Occipital lobe (tissue), 2 donors: Measurements from ENCODE around the gene JMJD7. TPM values are rescaled to one million over a fixed set of nuclear protein-coding genes. Genes with fewer than 3 reads are reported as not detected.

Source experiments
- DNase-seq: peaks from one replicate; lab custom pipeline; 2025; lab: John Stamatoyannopoulos, UW
- total RNA-seq: library from RNA; depleted of rRNA; stranded (reverse); fragments of >200 nt; gene quantifications from one replicate; pipeline ENCODE4 v1.2.3, GENCODE V29; 2014

Gene JMJD7
- total RNA-seq, 1 donor from 2014 or later, result 3.0 TPM

GRCh38 chr15:41862515-41863116 lies 34.7 kb downstream of the JMJD7 start:
- no peak for DNase-seq

- DNase-seq, result no peak
Measured at GRCh38 chr15:41865490-41866055, 37.7 kb downstream of the JMJD7 start.

- no peak for DNase-seq
Measured at GRCh38 chr15:41866263-41866703, 38.4 kb downstream of the JMJD7 start.

DNA sequence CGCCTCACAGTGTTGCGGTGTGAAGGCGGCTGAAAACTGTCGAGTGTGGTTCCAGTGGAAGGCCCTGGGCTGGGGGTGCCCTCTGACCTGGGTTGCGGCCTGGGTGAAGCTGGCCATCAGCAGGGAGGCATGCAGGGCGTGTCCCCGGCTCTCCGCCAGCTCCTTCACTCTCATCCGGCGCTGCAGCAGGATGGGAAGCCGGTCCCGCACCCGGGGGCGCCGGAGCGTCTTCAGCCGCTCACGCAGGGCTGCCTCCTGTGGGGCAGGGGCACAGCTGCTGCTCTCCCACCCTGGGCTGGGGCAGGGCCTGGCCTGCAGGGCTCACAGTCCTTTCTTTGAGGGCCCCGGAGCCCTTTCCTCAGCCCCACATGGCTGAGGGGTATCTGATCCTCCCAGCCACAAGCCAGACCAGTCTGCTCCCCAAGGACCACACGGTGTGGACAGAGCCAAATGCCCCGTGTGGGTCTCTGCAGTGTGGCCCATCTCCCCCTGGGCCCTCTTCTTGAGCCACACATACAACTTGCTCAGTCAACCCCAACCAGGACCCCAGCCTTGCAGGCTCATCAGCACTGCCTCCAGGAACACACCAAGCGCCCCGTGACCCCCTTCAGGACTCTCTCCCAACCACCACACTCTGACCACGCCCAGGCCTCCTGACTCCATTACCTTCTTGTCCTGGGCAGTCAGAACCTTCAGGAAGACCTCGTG lies 39.1 kb downstream of the JMJD7 start:
- no peak for DNase-seq

DNA sequence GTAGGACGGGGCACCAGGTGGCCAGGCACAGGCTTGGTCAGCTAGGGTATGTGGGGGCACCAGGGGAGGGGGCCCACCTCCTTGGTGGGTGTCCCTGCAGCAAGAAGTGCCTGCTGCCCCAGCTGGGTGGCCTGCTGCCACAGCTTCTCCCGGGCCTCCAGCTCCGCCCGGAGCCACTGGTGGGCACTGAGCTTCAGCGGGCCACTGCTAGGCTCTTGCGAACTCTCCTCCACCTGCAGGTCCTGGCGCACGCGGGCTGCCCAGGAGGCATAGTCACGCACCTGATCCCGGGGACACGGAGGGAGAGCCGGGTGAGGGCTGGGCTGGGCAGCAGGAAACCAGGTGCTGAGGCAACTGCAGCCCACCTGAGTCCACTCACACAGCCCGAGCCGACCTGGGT lies 40.4 kb downstream of the JMJD7 start:
- no peak for DNase-seq

DNA sequence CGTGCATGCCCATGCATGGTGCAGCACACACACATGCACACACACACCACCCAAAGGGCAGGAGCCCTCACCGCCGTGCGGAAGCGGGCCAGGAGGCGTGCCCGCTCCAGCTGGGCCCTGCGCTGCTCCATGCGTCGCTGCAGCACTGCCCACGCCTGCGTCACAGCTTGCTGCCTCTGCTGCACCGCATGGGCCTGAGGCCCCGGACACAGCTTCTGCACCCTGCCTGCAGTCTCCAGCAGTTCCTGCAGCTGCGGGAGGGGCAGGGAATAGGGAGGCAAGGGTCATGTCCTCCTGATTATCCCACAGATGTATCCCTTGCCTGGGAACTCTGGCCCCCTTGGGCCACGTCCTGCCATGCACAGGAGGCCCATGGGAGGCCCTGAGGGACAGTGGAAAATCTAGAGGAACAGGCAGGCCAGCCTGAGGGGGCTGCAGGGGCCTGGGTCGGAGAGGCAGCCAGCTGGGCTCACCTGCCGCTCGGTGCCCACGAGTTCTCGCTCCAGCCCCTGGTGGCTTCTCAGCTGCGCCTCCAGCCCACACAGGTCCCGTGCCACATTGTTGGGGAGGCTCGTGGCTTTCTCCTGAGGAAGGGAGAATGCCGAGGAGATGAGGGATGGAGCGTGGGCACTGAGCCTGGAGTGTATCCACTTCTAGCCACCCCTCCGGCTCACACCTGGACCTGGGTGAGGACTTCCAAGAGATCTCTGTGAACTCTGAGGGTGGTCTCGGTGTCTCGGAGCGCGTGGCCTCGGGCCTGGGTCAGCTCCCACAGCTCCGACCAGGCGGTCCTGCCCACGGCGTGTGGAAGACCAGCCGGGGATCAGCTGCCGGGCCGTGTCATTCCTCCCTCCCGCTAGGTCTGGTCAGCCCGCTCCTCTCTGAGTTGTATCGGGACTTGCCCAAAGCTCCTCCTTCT lies 42.1 kb downstream of the JMJD7 start:
- DNase-seq, result no peak

GRCh38 chr15:41870689-41871081 lies 42.8 kb downstream of the JMJD7 start:
- DNase-seq, result peak; percentile 25

- no peak for DNase-seq
Measured at GRCh38 chr15:41871175-41871905, 43.4 kb downstream of the JMJD7 start.

- no peak for DNase-seq
Measured at GRCh38 chr15:41872166-41872747, 44.4 kb downstream of the JMJD7 start.

GRCh38 chr15:41873711-41874110 lies 45.8 kb downstream of the JMJD7 start:
- no peak for DNase-seq

- DNase-seq, result no peak
Measured at GRCh38 chr15:41874736-41875135, 46.8 kb downstream of the JMJD7 start.

- DNase-seq, result no peak
Measured at GRCh38 chr15:41876007-41876406, 48.1 kb downstream of the JMJD7 start.

DNA sequence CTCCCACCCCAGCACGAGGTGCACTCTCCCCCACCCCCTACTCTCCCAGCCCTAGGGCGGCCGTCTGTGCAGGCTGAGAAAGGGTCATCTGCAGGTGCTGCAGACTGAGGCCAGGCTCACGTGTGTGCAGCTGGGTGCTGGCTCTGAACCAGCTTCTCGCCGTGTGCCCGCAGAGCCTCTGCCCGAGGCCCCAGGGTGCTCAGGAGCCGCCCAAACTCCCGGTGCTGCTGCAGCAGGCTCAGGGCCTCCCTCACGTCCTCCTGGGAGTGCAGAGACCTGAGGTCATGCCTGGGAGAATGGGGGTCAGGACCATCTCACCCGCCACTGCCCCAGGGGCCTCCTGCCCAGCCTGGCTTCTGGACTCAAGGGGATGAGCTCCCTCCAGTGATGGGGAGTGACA lies 48.8 kb downstream of the JMJD7 start:
- no peak for DNase-seq

GRCh38 chr15:41877631-41878354 lies 49.9 kb downstream of the JMJD7 start:
- no peak for DNase-seq

DNA sequence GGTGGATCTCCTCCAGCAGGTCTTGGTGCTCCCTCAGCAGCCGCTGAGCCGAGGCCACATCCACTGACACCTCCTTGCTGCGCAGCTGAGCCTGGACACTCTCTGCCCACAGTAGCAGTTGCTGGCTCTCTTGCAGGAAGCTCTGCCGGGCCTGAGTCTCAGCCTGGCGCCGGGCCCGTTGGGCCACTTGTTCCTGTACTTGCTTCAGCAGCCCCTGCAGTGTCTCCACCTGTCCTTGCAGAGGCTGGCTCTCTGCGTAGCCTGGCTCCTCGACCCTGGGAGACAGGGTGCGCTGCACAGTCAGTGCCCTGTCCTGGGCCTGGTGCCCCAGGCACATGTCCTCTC lies 50.4 kb downstream of the JMJD7 start:
- DNase-seq, result no peak

GRCh38 chr15:41879321-41879845 lies 51.5 kb downstream of the JMJD7 start:
- DNase-seq, result no peak

- DNase-seq, result no peak
Measured at GRCh38 chr15:41880156-41880877, 52.4 kb downstream of the JMJD7 start.

DNA sequence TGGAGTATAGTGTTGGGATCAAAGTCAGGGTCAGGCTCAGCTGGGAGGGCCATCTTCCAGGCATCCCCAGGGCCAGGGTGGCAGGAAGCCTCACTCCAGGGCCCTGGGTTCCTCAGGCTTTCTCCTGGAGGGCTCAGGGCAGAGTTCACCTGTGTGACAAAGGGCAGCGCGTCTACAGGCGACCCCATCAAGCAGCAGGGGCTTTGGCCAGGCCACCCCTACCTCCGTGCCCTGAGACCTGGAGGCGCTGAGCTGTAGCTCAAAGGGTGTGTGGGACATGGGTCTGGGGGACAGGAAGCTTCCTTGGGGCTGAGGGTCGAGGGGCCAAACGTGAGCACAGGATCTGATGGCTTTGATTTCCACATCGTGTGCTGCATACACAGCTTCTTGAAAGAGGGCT lies 53.2 kb downstream of the JMJD7 start:
- no peak for DNase-seq

GRCh38 chr15:41881550-41881919 lies 53.6 kb downstream of the JMJD7 start:
- no peak for DNase-seq
